Stimulated activated naive CD8-positive, alpha-beta T cell treated with anti-CD3 and anti-CD28 coated beads, Interleukin-15, Interleukin-2, amounts not matched to agents 100 U/mL and 50 U/mL, for 24 hours (primary cell): ENCODE results near the gene ISG20L2.
"Not testable (repeated sequence)": the region's sequence is repeated elsewhere in the genome, so short reads cannot be mapped to it uniquely, and the experiment has no call there.

Experiments
- ATAC-seq: fragments of 150-1000 bp; cut with Tn5 transposase; one replicate; pipeline ENCODE4 v1.10.0; 2021
- DNase-seq: peaks from one replicate; pipeline ENCODE4 v3.0.0; 2021

ISG20L2 gene

GRCh38 chr1:156728599-156729462 is at the start of gene ISG20L2:
Gene ISG20L2 (minus strand): TSS chr1:156728766. CDS start chr1:156727652, 1,114 bp downstream.
- DNase-seq (peak; percentile 95), ATAC-seq (peak; percentile 94)

GRCh38 chr1:156777573-156777972 is 49.0 kb upstream of the ISG20L2 start:
- ATAC-seq (no peak), DNase-seq (no peak)

GRCh38 chr1:156776942-156777341 is 48.4 kb upstream of the ISG20L2 start:
- ATAC-seq: no peak
- no peak for DNase-seq

GRCh38 chr1:156775799-156776198 is 47.2 kb upstream of the ISG20L2 start:
- DNase-seq: no peak
- ATAC-seq: no peak

GRCh38 chr1:156773607-156774006 is 45.0 kb upstream of the ISG20L2 start:
- ATAC-seq: peak; percentile 36
- no peak for DNase-seq

- no peak for DNase-seq
- no peak for ATAC-seq
These were observed 44.3 kb upstream of the ISG20L2 start for GRCh38 chr1:156772728-156773497.

- no peak for ATAC-seq
- DNase-seq: no peak
These were observed 43.7 kb upstream of the ISG20L2 start for GRCh38 chr1:156772222-156772621.

GRCh38 chr1:156768610-156769295 is 40.2 kb upstream of the ISG20L2 start:
- ATAC-seq (no peak), DNase-seq (no peak)

GRCh38 chr1:156767879-156768604 is 39.5 kb upstream of the ISG20L2 start:
- DNase-seq (peak; percentile 61), ATAC-seq (no peak)

GRCh38 chr1:156767101-156767878 is 38.7 kb upstream of the ISG20L2 start, which contains the start of gene PRCC:
Gene PRCC (plus strand): TSS chr1:156767535. CDS start chr1:156767772, 237 bp downstream.
- DNase-seq: peak; percentile 94
- peak; percentile 98 for ATAC-seq

- peak; percentile 34 for DNase-seq
- no peak for ATAC-seq
These were observed 37.9 kb upstream of the ISG20L2 start for GRCh38 chr1:156766298-156767100.

GRCh38 chr1:156765666-156766065 is 37.1 kb upstream of the ISG20L2 start:
- DNase-seq (no peak), ATAC-seq (no peak)

- not testable (repeated sequence) for DNase-seq, ATAC-seq
These were observed 36.6 kb upstream of the ISG20L2 start for GRCh38 chr1:156765136-156765535.

- ATAC-seq: no peak
- DNase-seq: no peak
These were observed 32.2 kb upstream of the ISG20L2 start for GRCh38 chr1:156760796-156761104.

- no peak for DNase-seq
These were observed 31.7 kb upstream of the ISG20L2 start for GRCh38 chr1:156760092-156760795.

GRCh38 chr1:156757572-156758253 is 29.1 kb upstream of the ISG20L2 start:
- ATAC-seq, DNase-seq: not testable (repeated sequence)

More at GRCh38 chr1:156760092-156760795, 31.7 kb upstream of the ISG20L2 start:
- ATAC-seq: no peak

GRCh38 chr1:156756355-156756754 is 27.8 kb upstream of the ISG20L2 start:
- ATAC-seq (no peak), DNase-seq (no peak)

- no peak for ATAC-seq
- DNase-seq: no peak
These were observed 27.0 kb upstream of the ISG20L2 start for GRCh38 chr1:156755527-156755950.

GRCh38 chr1:156754219-156754618 is 25.7 kb upstream of the ISG20L2 start:
- DNase-seq: no peak
- ATAC-seq: no peak
